Endothelial cell of umbilical vein (primary cell): Measurements from ENCODE around the gene OR6C2.

ENCODE experiments used
- POLR2AphosphoS5 ChIP-seq: IDR thresholded peaks from 2 replicates; pipeline ENCODE4 v1.6.1; 2012; ENCODE audit warnings: low read depth, mild to moderate bottlenecking, control low read depth, low read length, moderate library complexity; ENCODE audit not compliant: insufficient read depth
- TF ChIP-seq, protein P1 (sequence below), 2 donors: IDR thresholded peaks; 1 replicate in 1 of 2; 2 replicates in 1 of 2; pipeline ENCODE4 v1.5.1; 2011; ENCODE audit warnings: low read length in 2 of 2, mild to moderate bottlenecking in 2 of 2, moderate library complexity in 2 of 2, control low read depth in 1 of 2, inconsistent platforms in 1 of 2, low read depth in 1 of 2; ENCODE audit not compliant: insufficient read depth in 1 of 2; ENCODE audit errors: extremely low read depth in 1 of 2

DNA sequence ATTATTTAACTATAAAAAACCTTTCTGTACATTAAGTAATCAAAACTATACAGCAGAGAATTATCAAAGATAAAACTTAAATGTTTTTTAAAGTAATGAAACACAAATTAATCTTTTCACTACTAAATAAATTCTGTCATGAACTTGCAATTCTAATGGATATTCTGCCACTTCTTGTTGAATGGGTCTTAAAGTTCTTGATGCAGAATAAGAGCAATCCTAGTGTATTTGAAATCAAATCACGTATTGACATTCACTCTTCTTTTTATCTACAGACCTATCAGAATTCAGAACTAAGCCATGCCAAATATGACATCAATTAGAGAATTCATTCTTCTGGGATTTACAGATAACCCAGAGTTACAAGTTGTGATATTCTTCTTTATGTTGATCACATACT, 43.6 kb upstream of the OR6C2 start, which contains the start of gene OR6C65:
- TF ChIP-seq POLR2AphosphoS5 = no peak
- TF ChIP-seq, protein P1, sequence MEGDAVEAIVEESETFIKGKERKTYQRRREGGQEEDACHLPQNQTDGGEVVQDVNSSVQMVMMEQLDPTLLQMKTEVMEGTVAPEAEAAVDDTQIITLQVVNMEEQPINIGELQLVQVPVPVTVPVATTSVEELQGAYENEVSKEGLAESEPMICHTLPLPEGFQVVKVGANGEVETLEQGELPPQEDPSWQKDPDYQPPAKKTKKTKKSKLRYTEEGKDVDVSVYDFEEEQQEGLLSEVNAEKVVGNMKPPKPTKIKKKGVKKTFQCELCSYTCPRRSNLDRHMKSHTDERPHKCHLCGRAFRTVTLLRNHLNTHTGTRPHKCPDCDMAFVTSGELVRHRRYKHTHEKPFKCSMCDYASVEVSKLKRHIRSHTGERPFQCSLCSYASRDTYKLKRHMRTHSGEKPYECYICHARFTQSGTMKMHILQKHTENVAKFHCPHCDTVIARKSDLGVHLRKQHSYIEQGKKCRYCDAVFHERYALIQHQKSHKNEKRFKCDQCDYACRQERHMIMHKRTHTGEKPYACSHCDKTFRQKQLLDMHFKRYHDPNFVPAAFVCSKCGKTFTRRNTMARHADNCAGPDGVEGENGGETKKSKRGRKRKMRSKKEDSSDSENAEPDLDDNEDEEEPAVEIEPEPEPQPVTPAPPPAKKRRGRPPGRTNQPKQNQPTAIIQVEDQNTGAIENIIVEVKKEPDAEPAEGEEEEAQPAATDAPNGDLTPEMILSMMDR (IDR thresholded peaks at IDR 0.05; ENCODE audit: extremely low read depth in 1 of 2, insufficient read depth in 1 of 2, low read depth in 1 of 2, low read length in 2 of 2) = no peak
